Lower leg skin (tissue), 3 donors: ENCODE results near the gene HGF.
"Not testable (repeated sequence)": the region's sequence is repeated elsewhere in the genome, so short reads cannot be mapped to it uniquely, and the experiment has no call there.

Source experiments
- POLR2A ChIP-seq, 2 donors: fragments of 450-650 bp; IDR thresholded peaks; one replicate each; pipeline ENCODE4 v1.6.1; 2016 to 2017; ENCODE audit warnings: antibody characterized with exemption in 2 of 2, mild to moderate bottlenecking in 1 of 2, moderate library complexity in 1 of 2
- TF ChIP-seq, protein P1 (sequence below), 3 donors: fragments of 450-650 bp; IDR thresholded peaks; one replicate each; pipeline ENCODE4 v1.5.1; 2016; ENCODE audit warnings: antibody characterized with exemption in 3 of 3, mild to moderate bottlenecking in 3 of 3, moderate library complexity in 2 of 3

DNA sequence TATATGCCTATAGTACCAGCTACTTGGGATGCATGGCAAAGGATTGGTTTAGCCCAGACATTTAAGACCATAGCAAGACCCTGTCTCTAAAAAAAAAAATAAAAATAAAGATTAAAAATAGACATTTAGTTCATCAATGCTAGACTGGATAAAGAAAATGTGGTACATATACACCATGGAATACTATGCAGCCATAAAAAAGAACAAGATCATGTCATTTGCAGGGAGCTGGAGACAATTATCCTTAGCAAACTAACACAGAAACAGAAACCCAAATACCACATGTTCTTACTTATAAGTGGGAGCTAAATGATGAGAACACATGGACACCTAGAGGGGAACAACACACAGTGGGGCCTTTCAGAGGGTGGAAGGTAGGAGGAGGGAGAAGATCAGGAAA is 38.5 kb upstream of the HGF start:
- TF ChIP-seq, protein P1, sequence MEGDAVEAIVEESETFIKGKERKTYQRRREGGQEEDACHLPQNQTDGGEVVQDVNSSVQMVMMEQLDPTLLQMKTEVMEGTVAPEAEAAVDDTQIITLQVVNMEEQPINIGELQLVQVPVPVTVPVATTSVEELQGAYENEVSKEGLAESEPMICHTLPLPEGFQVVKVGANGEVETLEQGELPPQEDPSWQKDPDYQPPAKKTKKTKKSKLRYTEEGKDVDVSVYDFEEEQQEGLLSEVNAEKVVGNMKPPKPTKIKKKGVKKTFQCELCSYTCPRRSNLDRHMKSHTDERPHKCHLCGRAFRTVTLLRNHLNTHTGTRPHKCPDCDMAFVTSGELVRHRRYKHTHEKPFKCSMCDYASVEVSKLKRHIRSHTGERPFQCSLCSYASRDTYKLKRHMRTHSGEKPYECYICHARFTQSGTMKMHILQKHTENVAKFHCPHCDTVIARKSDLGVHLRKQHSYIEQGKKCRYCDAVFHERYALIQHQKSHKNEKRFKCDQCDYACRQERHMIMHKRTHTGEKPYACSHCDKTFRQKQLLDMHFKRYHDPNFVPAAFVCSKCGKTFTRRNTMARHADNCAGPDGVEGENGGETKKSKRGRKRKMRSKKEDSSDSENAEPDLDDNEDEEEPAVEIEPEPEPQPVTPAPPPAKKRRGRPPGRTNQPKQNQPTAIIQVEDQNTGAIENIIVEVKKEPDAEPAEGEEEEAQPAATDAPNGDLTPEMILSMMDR (IDR thresholded peaks at IDR 0.05): not testable (repeated sequence)
- TF ChIP-seq POLR2A (IDR thresholded peaks at IDR 0.05): not testable (repeated sequence)
